CD4-positive, alpha-beta T cell treated with Interleukin-17A for 4 hours (primary cell): ENCODE data around the gene HP1BP3.

ENCODE experiments used
- DNase-seq: peaks from one replicate; pipeline ENCODE4 v3.0.0-alpha.2; 2020; ENCODE audit warnings: mixed read lengths

Gene HP1BP3

DNA sequence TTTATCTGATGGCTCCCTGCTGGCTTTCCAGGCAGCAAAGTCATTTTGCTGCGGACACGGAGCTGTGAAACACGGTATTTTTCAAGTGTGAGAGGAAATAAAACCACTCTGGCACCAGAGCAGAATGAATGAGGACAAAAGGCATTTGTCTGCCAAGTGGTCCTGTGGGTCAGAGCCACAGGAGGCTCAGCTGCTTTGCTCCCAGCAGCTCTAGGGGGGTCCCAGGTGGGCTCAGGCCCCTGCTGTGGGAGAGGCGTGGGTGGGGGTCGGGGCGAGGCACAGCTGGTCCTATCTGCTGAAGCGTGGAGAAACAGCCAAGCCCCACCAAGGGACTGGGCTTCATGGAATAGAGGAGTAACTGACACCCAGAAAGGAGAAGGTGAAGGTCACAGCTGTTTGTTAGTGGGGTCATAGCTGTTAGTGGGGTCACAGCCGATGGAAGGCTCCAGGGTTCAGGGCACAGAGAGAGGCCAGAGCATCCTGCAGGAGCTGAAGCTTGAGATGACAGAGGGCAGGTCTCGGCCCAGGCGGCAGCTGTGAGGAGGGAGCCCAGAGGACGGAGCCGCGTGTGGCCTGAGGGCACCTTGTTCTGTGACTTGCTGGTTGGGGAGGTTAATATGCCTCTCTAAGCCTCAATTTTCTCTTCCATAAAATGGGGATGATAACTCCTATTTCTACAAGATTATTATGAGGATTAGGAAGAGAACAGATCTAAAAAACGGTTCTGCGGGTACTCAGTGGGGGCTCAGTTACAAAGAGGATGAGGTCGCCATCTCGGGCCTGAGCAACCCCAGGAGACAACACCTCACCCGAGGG is 76.4 kb downstream of the HP1BP3 start:
- no peak for DNase-seq

DNA sequence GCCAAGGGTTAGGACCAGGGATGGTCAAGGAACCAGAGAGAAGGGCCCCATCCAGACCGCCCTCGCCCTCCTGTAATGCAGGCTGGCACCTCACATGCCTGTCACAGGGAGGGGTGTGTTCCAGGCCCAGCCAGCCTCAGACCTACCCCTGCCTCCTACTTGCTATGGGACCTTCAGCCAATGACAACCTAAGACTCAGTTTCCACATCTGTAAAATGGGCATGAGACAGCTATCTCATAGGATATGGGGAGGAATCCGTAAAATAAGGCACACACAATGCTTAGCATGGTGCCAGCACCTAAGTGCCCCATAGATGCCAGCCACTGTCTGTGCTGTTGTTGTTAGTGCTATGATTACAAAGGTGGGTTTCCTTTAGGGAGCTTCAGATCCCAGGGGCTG is 77.2 kb downstream of the HP1BP3 start:
- DNase-seq: no peak

DNA sequence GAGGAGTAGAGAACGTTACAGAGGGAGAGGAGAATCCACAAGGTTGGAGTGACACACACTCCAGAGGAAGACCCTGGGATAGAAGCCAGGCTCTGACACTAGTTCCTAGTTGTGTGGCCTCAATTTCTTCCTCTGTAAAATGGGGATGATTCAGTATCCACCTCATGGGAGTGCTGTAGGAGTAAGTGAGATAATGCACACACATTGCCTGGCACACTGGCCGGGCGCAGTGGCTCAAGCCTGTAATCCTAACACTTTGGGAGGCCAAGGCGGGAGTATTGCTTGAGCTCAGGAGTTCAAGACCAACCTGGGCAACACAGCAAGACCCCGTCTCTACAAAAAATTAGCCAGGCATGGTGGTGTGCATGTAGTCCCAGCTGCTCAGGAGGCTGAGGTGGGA is 78.2 kb downstream of the HP1BP3 start:
- no peak for DNase-seq

DNA sequence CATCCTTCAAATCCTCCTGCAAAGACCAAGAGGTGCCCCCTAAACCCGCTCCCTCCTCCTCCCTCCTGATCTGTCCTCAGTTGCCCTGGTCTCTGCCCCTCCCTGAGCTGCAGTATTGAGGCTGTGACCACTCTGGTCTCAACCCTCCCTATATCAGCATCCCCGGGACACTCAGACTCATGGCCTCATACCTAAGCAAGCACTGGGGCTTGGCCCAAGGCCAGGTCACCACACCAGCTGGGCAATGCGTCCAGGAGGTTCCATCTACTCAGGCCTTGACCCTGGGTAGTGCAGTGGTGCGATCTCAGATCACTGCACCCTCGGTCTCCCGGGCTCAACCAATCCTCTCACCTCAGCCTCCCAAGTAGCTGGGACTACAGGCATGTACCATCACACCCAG is 79.0 kb downstream of the HP1BP3 start:
- DNase-seq: no peak

GRCh38 chr1:20706841-20707240 is 80.3 kb downstream of the HP1BP3 start:
- no peak for DNase-seq

DNA sequence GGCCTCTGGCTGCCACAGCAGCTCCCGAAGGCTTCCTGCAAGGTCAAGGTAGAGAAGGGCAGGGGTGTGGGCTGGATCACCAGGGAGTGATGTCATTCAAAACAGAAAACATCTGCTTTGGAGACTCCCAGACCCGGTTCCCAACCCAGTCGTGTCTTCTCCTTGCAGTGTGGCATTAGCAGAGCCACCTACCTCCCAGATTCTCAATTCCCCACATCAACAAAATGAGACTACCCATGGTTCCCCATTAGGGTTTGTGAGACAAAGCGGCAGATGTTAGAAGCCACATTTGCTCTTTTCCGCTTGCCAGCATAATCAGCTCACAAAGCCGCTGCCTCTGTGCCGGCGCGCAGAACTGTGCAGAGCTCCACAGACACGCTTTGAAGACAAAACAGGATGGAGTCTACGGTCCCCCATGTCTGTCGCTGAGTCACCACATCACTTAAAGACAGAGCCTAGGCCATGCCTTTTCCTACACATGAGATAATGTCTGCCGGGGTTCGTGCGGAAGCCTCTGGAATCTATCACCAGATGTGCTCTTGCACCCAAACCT is 81.8 kb downstream of the HP1BP3 start:
- peak; percentile 13 for DNase-seq

DNA sequence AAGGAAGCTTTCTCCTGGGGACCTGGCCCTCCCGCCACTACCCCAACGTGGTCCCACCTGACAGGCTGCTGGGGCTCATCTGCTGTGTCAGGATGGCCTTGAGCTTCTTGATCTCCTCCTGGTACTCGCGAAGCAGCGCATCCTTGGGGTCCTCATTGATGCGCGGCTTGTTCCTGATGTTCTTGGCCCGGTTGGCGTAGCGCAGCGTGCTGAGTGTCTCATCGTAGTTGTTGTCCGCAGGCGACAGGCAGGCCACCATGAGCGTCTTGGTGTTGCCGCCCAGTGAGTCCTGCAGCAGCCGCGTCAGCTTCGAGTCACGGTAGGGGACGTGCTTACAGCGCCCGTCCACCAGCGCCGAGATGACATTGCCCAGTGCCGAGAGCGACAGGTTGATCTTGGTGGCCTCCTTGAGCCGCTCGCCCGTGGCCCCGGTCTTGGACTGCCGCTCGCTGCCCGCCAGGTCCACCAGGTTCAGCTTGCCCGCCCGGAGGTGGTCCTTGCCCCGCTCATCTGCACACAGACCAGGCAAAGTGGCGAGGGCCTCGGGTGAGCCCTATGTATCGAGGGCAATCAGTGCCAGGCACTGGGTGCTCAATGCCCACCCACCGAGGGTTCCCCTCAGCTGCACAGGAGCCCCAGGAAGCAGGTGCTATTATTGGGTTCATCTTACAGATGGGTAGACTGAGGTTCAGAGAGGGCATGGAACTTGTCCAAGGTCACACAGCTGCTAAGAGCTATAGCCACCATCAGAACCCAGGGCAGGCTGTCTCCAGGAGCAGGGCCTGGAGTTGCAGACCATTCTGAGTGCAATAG is 82.5 kb downstream of the HP1BP3 start:
- DNase-seq: no peak

- no peak for DNase-seq
Measured at GRCh38 chr1:20703124-20703756, 83.9 kb downstream of the HP1BP3 start.

DNA sequence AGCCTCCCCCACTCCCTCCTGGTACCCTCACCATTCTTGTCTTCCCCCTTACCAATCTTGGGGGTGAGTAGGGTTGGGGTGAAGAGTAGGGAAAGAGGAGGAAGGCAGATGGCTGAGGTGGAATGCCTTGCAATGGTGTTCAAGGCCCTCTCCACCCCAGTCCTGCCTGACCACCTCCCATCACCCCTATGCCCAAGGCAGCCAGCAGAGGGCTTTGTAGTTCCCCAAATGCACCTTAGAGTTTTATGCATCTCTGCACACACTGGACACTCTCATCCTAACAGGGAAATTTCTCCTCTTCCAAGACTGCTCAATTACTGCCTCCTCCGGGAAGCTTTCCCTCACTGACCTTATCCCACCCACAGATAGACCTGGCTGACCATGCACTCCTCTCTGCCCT is 84.7 kb downstream of the HP1BP3 start:
- no peak for DNase-seq

- no peak for DNase-seq
Measured at GRCh38 chr1:20701847-20702246, 85.3 kb downstream of the HP1BP3 start.

DNA sequence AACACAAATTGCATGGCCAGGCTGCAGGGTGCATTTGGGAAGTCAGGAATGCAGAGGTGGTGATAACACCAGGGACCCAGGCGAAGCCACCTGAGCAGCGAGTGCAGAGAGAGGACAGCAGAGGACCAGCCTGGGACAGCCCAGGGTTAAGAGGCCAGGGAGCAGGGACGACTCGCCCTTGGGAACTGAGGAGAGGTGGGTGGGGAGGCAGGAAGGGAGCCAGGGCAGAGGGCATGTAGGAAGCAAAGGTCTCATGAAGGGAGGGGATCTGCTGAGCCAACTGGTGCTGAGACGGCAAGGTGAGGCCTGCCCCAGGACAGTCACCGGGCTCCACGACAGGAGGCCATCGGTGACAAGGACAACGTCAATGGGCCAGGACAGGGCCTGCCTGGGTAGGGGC is 85.7 kb downstream of the HP1BP3 start:
- no peak for DNase-seq

GRCh38 chr1:20700636-20701215 is 86.4 kb downstream of the HP1BP3 start:
- DNase-seq: no peak

- DNase-seq: no peak
Measured at GRCh38 chr1:20699558-20699957, 87.5 kb downstream of the HP1BP3 start.

GRCh38 chr1:20698195-20698910 is 88.8 kb downstream of the HP1BP3 start:
- no peak for DNase-seq

GRCh38 chr1:20697563-20697962 is 89.5 kb downstream of the HP1BP3 start:
- DNase-seq: no peak

GRCh38 chr1:20696397-20697333 is 90.4 kb downstream of the HP1BP3 start:
- DNase-seq: peak; percentile 82

GRCh38 chr1:20695515-20695914 is 91.6 kb downstream of the HP1BP3 start:
- no peak for DNase-seq

DNA sequence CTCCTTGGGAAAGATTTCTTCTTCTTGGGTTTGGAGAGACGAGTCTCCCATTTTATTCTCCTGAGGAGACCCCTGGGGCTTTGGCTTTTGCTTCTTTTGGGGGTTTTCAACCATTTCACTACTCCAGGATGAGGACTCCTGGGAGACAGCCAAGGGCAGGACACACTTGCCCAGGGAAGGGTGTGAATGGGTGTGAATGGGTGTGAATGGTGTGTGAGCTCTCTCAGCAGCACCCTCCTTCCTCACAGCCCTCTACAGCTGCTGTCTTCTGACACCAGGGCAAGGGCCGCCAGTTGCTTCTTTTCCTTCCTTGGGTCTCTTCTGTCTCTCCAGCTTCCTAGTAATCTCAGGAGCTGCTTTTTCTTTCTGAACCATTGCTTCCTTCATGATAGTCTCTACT is 93.5 kb downstream of the HP1BP3 start:
- DNase-seq: no peak
